C4-2B (cell line): ENCODE results near the gene CYLD.

ENCODE experiments used
- ZFX ChIP-seq: fragments of 450-650 bp; IDR thresholded peaks from 2 replicates; pipeline ENCODE4 v1.6.1; 2017
- TF ChIP-seq, protein P1 (sequence below): fragments of 450-650 bp; conservative IDR thresholded peaks from 2 replicates; pipeline ENCODE4 v1.5.1; 2017; ENCODE audit warnings: mild to moderate bottlenecking

DNA sequence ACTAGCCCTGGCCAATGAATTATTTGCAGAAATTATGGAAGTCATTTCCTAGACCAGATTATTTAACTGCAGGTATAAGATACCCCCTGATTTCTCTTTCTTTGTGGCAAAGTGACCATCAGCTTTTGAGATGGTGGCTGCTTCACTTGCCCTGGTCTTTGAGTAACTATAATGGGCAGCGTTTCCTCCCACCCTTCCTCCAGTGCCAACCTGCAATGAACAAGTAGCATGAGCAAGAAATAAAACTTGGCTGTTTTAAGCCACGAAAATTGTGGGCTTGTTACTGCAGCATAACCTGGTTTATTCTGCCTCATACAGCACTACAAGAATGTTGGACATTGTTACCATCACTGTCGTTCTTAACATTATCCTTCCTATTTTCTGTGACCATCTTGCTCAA, 105.3 kb downstream of the CYLD start:
- TF ChIP-seq, protein P1, sequence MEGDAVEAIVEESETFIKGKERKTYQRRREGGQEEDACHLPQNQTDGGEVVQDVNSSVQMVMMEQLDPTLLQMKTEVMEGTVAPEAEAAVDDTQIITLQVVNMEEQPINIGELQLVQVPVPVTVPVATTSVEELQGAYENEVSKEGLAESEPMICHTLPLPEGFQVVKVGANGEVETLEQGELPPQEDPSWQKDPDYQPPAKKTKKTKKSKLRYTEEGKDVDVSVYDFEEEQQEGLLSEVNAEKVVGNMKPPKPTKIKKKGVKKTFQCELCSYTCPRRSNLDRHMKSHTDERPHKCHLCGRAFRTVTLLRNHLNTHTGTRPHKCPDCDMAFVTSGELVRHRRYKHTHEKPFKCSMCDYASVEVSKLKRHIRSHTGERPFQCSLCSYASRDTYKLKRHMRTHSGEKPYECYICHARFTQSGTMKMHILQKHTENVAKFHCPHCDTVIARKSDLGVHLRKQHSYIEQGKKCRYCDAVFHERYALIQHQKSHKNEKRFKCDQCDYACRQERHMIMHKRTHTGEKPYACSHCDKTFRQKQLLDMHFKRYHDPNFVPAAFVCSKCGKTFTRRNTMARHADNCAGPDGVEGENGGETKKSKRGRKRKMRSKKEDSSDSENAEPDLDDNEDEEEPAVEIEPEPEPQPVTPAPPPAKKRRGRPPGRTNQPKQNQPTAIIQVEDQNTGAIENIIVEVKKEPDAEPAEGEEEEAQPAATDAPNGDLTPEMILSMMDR: no peak
- TF ChIP-seq ZFX: no peak
